ENCODE results near the gene ADAMTS2. TPM values are rescaled to one million over a fixed set of nuclear protein-coding genes. Genes with fewer than 3 reads are reported as not detected.
"Not testable (repeated sequence)": the region's sequence is repeated elsewhere in the genome, so short reads cannot be mapped to it uniquely, and the experiment has no call there.

Gene ADAMTS2
- total RNA-seq, 2 experiments from 2014 or later, result not detected

GRCh38 chr5:179287631-179288030 is 57.6 kb downstream of the ADAMTS2 start:
- ChIA-PET CTCF (no interaction called here), POLR2A (no interaction called here)
- H3K27ac Mint-ChIP-seq, result no peak overlapping the region
- no peaks in the 10 kb centered on the region for H3K4me1 Mint-ChIP-seq (ENCODE audit: low read depth)
- no peaks in the 10 kb centered on the region for H3K9me3 Mint-ChIP-seq
- peaks cover 2% of the 10 kb centered on the region for H3K27me3 Mint-ChIP-seq
- DNase-seq, result no peak
- H3K36me3 Mint-ChIP-seq, result no peaks in the 10 kb centered on the region
- H3K4me3 Mint-ChIP-seq, result no peak overlapping the region
- intact Hi-C loops (cut with micrococcal nuclease), result no loop called here

DNA sequence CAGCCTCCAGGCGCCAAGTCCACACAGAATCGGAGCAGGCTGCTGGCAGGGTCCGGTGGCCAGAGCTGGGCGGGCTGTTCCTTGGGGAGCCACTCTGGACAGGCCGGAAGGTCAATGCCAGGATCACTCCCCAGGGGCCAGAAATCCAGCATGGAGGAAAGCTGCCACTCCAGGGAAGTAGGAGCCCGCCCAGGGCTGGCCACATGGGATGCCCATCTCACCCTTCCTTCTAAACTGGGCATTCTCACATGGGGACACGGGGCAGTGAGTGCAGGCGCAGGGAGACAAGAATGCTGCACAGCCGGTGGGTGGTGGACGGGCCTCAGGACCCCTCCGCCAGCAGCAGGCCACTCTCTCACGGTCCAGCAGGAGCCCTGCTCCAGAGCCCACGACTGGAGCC is 58.2 kb downstream of the ADAMTS2 start:
- no peak overlapping the region for H3K4me3 Mint-ChIP-seq
- H3K9me3 Mint-ChIP-seq, result no peaks in the 10 kb centered on the region
- ChIA-PET POLR2A (no interaction called here), CTCF (no interaction called here)
- intact Hi-C loops (cut with micrococcal nuclease), result no loop called here
- no peaks in the 10 kb centered on the region for H3K36me3 Mint-ChIP-seq
- no peak overlapping the region for H3K27ac Mint-ChIP-seq
- no peaks in the 10 kb centered on the region for H3K4me1 Mint-ChIP-seq (ENCODE audit: low read depth)
- peaks cover 2% of the 10 kb centered on the region for H3K27me3 Mint-ChIP-seq
- no peak for DNase-seq

- H3K9me3 Mint-ChIP-seq; intact Hi-C loops (cut with micrococcal nuclease); H3K4me1 Mint-ChIP-seq (ENCODE audit: low read depth); H3K27me3 Mint-ChIP-seq; H3K36me3 Mint-ChIP-seq; POLR2A ChIA-PET; DNase-seq; CTCF ChIA-PET; H3K27ac Mint-ChIP-seq; H3K4me3 Mint-ChIP-seq: not testable (repeated sequence)
Measured at GRCh38 chr5:179285776-179286162, 59.5 kb downstream of the ADAMTS2 start.

- no peak overlapping the region for H3K27ac Mint-ChIP-seq
- no peak overlapping the region for H3K4me3 Mint-ChIP-seq
- no peaks in the 10 kb centered on the region for H3K36me3 Mint-ChIP-seq
- H3K27me3 Mint-ChIP-seq, result peaks cover 2% of the 10 kb centered on the region
- intact Hi-C loops (cut with micrococcal nuclease), result no loop called here
- no peaks in the 10 kb centered on the region for H3K9me3 Mint-ChIP-seq
- no peaks in the 10 kb centered on the region for H3K4me1 Mint-ChIP-seq (ENCODE audit: low read depth)
- CTCF ChIA-PET, result no interaction called here
- POLR2A ChIA-PET, result no interaction called here
- no peak for DNase-seq
Measured at GRCh38 chr5:179284751-179285631, 60.3 kb downstream of the ADAMTS2 start.

GRCh38 chr5:179283908-179284307 is 61.4 kb downstream of the ADAMTS2 start:
- not testable (repeated sequence) for H3K27me3 Mint-ChIP-seq, H3K4me3 Mint-ChIP-seq

GRCh38 chr5:179281694-179282093 is 63.6 kb downstream of the ADAMTS2 start:
- Mint-ChIP-seq H3K9me3 (no peaks in the 10 kb centered on the region), H3K27ac (no peak overlapping the region), H3K4me1 (ENCODE audit: low read depth) (no peaks in the 10 kb centered on the region), H3K27me3 (peaks cover 2% of the 10 kb centered on the region), H3K4me3 (no peak overlapping the region), H3K36me3 (no peaks in the 10 kb centered on the region)
- POLR2A ChIA-PET, result no interaction called here
- no peak for DNase-seq
- intact Hi-C loops (cut with micrococcal nuclease), result no loop called here
- CTCF ChIA-PET, result no interaction called here

More at GRCh38 chr5:179283908-179284307, 61.4 kb downstream of the ADAMTS2 start:
- CTCF ChIA-PET; H3K4me1 Mint-ChIP-seq (ENCODE audit: low read depth); intact Hi-C loops (cut with micrococcal nuclease); POLR2A ChIA-PET; H3K9me3 Mint-ChIP-seq; DNase-seq; H3K36me3 Mint-ChIP-seq; H3K27ac Mint-ChIP-seq: not testable (repeated sequence)

DNA sequence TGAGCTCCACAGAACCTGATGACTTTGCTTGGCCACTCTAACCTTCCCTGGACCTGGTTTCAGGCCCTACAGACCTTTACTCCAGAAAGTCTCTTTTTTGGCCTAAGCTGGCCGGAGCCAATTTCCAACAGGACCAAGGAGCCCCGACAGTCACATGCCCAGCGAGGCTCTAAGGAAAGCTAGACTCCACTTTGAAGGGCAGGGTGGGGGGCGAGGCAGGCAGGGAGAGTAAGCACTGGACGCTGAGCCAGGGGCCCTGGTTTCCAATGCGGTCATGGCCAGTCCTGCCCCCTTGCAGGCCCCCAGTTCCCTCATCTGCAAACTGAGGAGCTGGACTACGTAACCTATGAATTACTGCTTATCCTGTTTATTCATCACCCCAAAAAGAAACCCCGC is 65.2 kb downstream of the ADAMTS2 start:
- peaks cover 2% of the 10 kb centered on the region for H3K27me3 Mint-ChIP-seq
- H3K4me1 Mint-ChIP-seq (ENCODE audit: low read depth), result no peaks in the 10 kb centered on the region
- ChIA-PET POLR2A (no interaction called here), CTCF (no interaction called here)
- no peaks in the 10 kb centered on the region for H3K36me3 Mint-ChIP-seq
- no peak overlapping the region for H3K4me3 Mint-ChIP-seq
- no peaks in the 10 kb centered on the region for H3K9me3 Mint-ChIP-seq
- H3K27ac Mint-ChIP-seq, result no peak overlapping the region
- no peak for DNase-seq
- intact Hi-C loops (cut with micrococcal nuclease), result no loop called here

DNA sequence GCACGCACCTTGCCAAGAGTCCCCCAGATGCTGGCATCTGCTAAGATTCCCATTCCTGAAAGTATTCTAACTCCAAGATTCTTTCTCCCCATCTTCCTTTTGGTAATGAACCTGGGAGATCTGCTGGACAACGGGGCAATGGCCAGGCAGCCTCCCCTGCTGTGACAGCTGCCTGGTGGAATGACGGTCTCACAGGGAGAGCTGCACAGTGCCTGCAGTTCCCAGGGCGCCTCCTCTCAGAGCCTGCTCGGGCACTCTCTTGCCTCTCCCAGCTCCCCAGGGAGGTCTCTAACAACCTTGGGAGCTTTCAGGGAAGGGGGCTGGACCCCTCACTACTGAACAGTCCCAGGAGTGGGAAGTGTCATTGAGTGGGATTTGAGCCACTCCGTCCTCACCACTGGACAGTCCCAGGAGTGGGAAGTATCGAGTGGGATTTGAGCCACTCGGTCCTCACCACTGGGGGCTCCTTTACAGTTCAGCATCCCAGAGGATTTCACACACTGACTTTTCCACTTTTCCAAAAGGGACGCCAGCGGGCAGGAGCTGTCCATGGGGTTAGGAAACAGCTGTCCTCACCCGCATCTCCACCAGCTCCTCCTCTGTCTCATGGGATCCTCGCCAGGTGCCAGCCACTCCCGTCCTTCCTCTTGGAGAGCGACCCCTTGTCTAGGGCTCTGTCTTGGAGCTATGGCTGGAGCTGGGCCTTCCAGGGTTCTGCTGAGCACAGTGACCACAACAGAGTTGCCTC is 65.7 kb downstream of the ADAMTS2 start:
- ChIA-PET POLR2A (no interaction called here), CTCF (no interaction called here)
- Mint-ChIP-seq H3K27me3 (no peaks in the 10 kb centered on the region), H3K36me3 (no peaks in the 10 kb centered on the region), H3K27ac (no peak overlapping the region), H3K4me3 (no peak overlapping the region), H3K4me1 (ENCODE audit: low read depth) (no peaks in the 10 kb centered on the region), H3K9me3 (no peaks in the 10 kb centered on the region)
- DNase-seq, result no peak
- intact Hi-C loops (cut with micrococcal nuclease), result no loop called here

DNA sequence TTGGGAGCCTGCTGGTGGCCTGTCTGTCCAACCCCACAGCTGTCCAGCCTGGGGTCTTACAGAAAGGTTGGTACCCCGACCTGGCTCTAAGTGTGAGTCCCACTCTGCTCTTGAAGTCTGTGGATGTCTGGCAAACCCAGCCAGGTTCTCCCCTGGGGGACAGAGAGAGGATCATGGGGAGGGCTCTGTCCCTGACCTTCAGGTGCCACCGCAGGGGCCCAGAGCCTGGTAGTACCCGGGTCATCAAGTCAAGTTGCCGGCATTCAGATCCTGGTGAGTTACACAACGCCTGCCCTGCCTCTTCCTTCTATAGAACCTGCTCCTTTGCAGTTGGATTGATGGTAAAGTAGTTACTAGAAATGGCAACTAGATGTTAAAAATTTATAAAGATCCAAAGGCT is 66.7 kb downstream of the ADAMTS2 start:
- no peak overlapping the region for H3K27ac Mint-ChIP-seq
- H3K27me3 Mint-ChIP-seq, result no peaks in the 10 kb centered on the region
- ChIA-PET POLR2A (no interaction called here), CTCF (no interaction called here)
- intact Hi-C loops (cut with micrococcal nuclease), result no loop called here
- H3K36me3 Mint-ChIP-seq, result no peaks in the 10 kb centered on the region
- no peak for DNase-seq
- H3K4me3 Mint-ChIP-seq, result no peak overlapping the region
- H3K4me1 Mint-ChIP-seq (ENCODE audit: low read depth), result no peaks in the 10 kb centered on the region
- no peaks in the 10 kb centered on the region for H3K9me3 Mint-ChIP-seq

GRCh38 chr5:179278119-179278518 is 67.1 kb downstream of the ADAMTS2 start:
- Mint-ChIP-seq H3K27ac (no peak overlapping the region), H3K9me3 (no peaks in the 10 kb centered on the region), H3K36me3 (no peaks in the 10 kb centered on the region), H3K4me3 (no peak overlapping the region), H3K4me1 (ENCODE audit: low read depth) (no peaks in the 10 kb centered on the region), H3K27me3 (no peaks in the 10 kb centered on the region)
- no peak for DNase-seq
- CTCF ChIA-PET, result no interaction called here
- intact Hi-C loops (cut with micrococcal nuclease), result no loop called here
- POLR2A ChIA-PET, result no interaction called here

GRCh38 chr5:179276838-179277395 is 68.3 kb downstream of the ADAMTS2 start:
- POLR2A ChIA-PET, result no interaction called here
- Mint-ChIP-seq H3K9me3 (no peaks in the 10 kb centered on the region), H3K27ac (no peak overlapping the region), H3K36me3 (no peaks in the 10 kb centered on the region), H3K4me3 (no peak overlapping the region), H3K27me3 (no peaks in the 10 kb centered on the region), H3K4me1 (ENCODE audit: low read depth) (no peaks in the 10 kb centered on the region)
- DNase-seq, result no peak
- intact Hi-C loops (cut with micrococcal nuclease), result no loop called here
- CTCF ChIA-PET, result no interaction called here

GRCh38 chr5:179275941-179276837 is 69.1 kb downstream of the ADAMTS2 start:
- CTCF ChIA-PET, result no interaction called here
- POLR2A ChIA-PET, result no interaction called here
- no peak overlapping the region for H3K27ac Mint-ChIP-seq
- H3K4me1 Mint-ChIP-seq (ENCODE audit: low read depth), result no peaks in the 10 kb centered on the region
- no peaks in the 10 kb centered on the region for H3K9me3 Mint-ChIP-seq
- H3K4me3 Mint-ChIP-seq, result no peak overlapping the region
- no peaks in the 10 kb centered on the region for H3K36me3 Mint-ChIP-seq
- intact Hi-C loops (cut with micrococcal nuclease), result no loop called here
- H3K27me3 Mint-ChIP-seq, result no peaks in the 10 kb centered on the region
- no peak for DNase-seq
